Uterus (tissue), 2 donors: ENCODE measurements around the gene RANBP17.

Experiments
- CTCF ChIP-seq, 4 experiments: fragments of 200-600 bp in 2 of 4; fragments of 450-650 bp in 2 of 4; sonication (generic) in 2 of 4; IDR thresholded peaks; one replicate each; pipeline ENCODE4 v1.5.1; 2016 to 2019; ENCODE audit warnings: antibody characterized with exemption in 4 of 4, mild to moderate bottlenecking in 2 of 4, moderate library complexity in 1 of 4
- POLR2A ChIP-seq, 2 donors: fragments of 450-650 bp; IDR thresholded peaks; one replicate each; pipeline ENCODE4 v1.6.1; 2016; ENCODE audit warnings: antibody characterized with exemption in 2 of 2, mild to moderate bottlenecking in 1 of 2, moderate library complexity in 1 of 2

GRCh38 chr5:170848033-170848432, 13.8 kb upstream of the RANBP17 start:
- no peak for TF ChIP-seq CTCF (IDR thresholded peaks at IDR 0.05)
- no peak for TF ChIP-seq POLR2A (IDR thresholded peaks at IDR 0.05)
